A549 (cell line): ENCODE measurements around the gene HERC3. TPM values are rescaled to one million over a fixed set of nuclear protein-coding genes. Genes with fewer than 3 reads are reported as not detected.
A peak's percentile ranks its signal among the peaks of the same experiment; 100 is the strongest.

Experiments
- ATAC-seq, 2 experiments: fragments of 200-7000 bp in 1 of 2; fragments of >200 bp in 1 of 2; cut with Nextera tagmentation in 1 of 2; cut with Tn5 transposase in 1 of 2; 3 replicates each; pipeline versions ENCODE4 v1.8.0 to v1.9.1; 2018 to 2020; ENCODE audit warnings: mild to moderate bottlenecking in 1 of 2, moderate library complexity in 1 of 2
- CTCF ChIA-PET: fragments of 300-600 bp; sonication (Branson Sonifier 250); formaldehyde crosslinking; extraction: SDS; loops from one replicate; lab custom pipeline; 2021; ENCODE audit warnings: antibody characterized with exemption, inconsistent platforms; lab: Yijun Ruan, JAX
- POLR2A ChIA-PET: fragments of 350-600 bp; formaldehyde crosslinking; extraction: SDS; loops from one replicate; lab custom pipeline; 2021; ENCODE audit warnings: antibody characterized with exemption, inconsistent platforms; lab: Yijun Ruan, JAX
- DNase-seq, 2 experiments: peaks; one replicate each; pipeline versions ENCODE4 v3.0.0 to v3.0.0-alpha.2; 2011 to 2016; ENCODE audit warnings: low read depth in 1 of 2, low spot score in 1 of 2
- FAIRE-seq: peaks from 2 replicates; lab custom pipeline; 2011; peaks lifted over from hg19 to GRCh38; lab: Jason Lieb, UNC
- H3K27ac ChIP-seq, 2 experiments: fragments of >200 bp; sonication (Bioruptor Twin); formaldehyde crosslinking; 3 replicates each; pipeline ENCODE4 v1.5.1; 2016 to 2017
- H3K4me1 ChIP-seq: fragments of >200 bp; sonication (Bioruptor Twin); formaldehyde crosslinking; 3 replicates; pipeline ENCODE4 v1.6.1; 2016
- H3K4me2 ChIP-seq: fragments of >200 bp; sonication (Bioruptor Twin); formaldehyde crosslinking; 3 replicates; pipeline ENCODE4 v1.6.1; 2016
- H3K4me3 ChIP-seq: fragments of >200 bp; sonication (Bioruptor Twin); formaldehyde crosslinking; 3 replicates; pipeline ENCODE4 v1.5.1; 2016
- H3K9me3 ChIP-seq: fragments of >200 bp; sonication (Bioruptor Twin); formaldehyde crosslinking; 3 replicates; pipeline ENCODE4 v1.6.1; 2016
- CTCF ChIP-seq: fragments of >200 bp; sonication (Bioruptor Twin); formaldehyde crosslinking; IDR thresholded peaks from 3 replicates; pipeline ENCODE4 v1.5.1; 2016
- EHF ChIP-seq: fragments of 250-450 bp; sonication (Bioruptor Pico); IDR thresholded peaks from 2 replicates; pipeline ENCODE4 v1.5.0; 2020; ENCODE audit warnings: mild to moderate bottlenecking
- EP300 ChIP-seq, 2 experiments: fragments of >200 bp; sonication (Bioruptor Twin); formaldehyde crosslinking; IDR thresholded peaks; 2 replicates in 1 of 2; 3 replicates in 1 of 2; pipeline ENCODE4 v1.6.1; 2016 to 2017
- ESRRA ChIP-seq: fragments of 150-350 bp; IDR thresholded peaks from 2 replicates; pipeline ENCODE4 v1.6.1; 2014; ENCODE audit warnings: mild to moderate bottlenecking, low read length, borderline replicate concordance
- FOSL2 ChIP-seq, 2 experiments: fragments of 450-650 bp in 1 of 2; fragments of >200 bp in 1 of 2; sonication (Bioruptor Twin) in 1 of 2; formaldehyde crosslinking; IDR thresholded peaks; 2 replicates each; pipeline versions ENCODE4 v1.5.0 to v1.6.1; 2016 to 2020; ENCODE audit warnings: mild to moderate bottlenecking in 1 of 2, moderate library complexity in 1 of 2
- GATA3 ChIP-seq: IDR thresholded peaks from 2 replicates; pipeline ENCODE4 v1.6.1; 2012; ENCODE audit warnings: borderline replicate concordance
- MAX ChIP-seq: IDR thresholded peaks from 2 replicates; pipeline ENCODE4 v1.6.1; 2012
- RAD21 ChIP-seq, 2 experiments: fragments of >200 bp in 1 of 2; sonication (Bioruptor Twin) in 1 of 2; formaldehyde crosslinking in 1 of 2; IDR thresholded peaks in 1 of 2; conservative IDR thresholded peaks in 1 of 2; 2 replicates in 1 of 2; 3 replicates in 1 of 2; pipeline ENCODE4 v1.6.1; 2012 to 2018; ENCODE audit warnings: inconsistent platforms in 1 of 2
- REST ChIP-seq: fragments of 200-600 bp; sonication (generic); IDR thresholded peaks from 2 replicates; pipeline ENCODE4 v1.6.1; 2016; ENCODE audit warnings: antibody characterized with exemption, mild to moderate bottlenecking, moderate library complexity
- SMC3 ChIP-seq: fragments of >200 bp; sonication (Bioruptor Twin); formaldehyde crosslinking; IDR thresholded peaks from 3 replicates; pipeline ENCODE4 v1.6.1; 2018; ENCODE audit warnings: inconsistent platforms
- SREBF2 ChIP-seq: fragments of 450-650 bp; IDR thresholded peaks from 2 replicates; pipeline ENCODE4 v1.6.1; 2014; ENCODE audit warnings: mild to moderate bottlenecking, moderate library complexity
- TFCP2L1 ChIP-seq: fragments of 250-450 bp; sonication (Bioruptor Pico); IDR thresholded peaks from 2 replicates; pipeline ENCODE4 v1.5.0; 2021; ENCODE audit warnings: mild to moderate bottlenecking
- ZSCAN20 ChIP-seq: fragments of 250-450 bp; sonication (Bioruptor Pico); IDR thresholded peaks from 2 replicates; pipeline ENCODE4 v1.8.0; 2022; ENCODE audit warnings: mild to moderate bottlenecking, moderate library complexity
- whole genome bisulfite sequencing: methylation state at CpG from one replicate; pipeline ENCODE4 v1.1.6; 2017; ENCODE audit errors: missing lambda C conversion rate; 5-methylcytosine and 5-hydroxymethylcytosine counted together
- polyA plus RNA-seq, 4 experiments: library from polyadenylated mRNA; depleted of rRNA in 3 of 4; stranded (reverse); fragments of >200 nt; fragmentation: RNase III in 1 of 4; extraction: RNeasy Plus Mini Kit Qiagen cat#74134 plus additional on column Dnase treatment in 1 of 4; gene quantifications; 2 replicates in 3 of 4; 3 replicates in 1 of 4; pipeline ENCODE4 v1.2.3, GENCODE V29; 2011 to 2017

The HERC3 gene
- polyA plus RNA-seq, 2 of the 4 experiments (the other 2 are of a cell fraction), result 4.9 to 6.2 TPM

- no peak for TF ChIP-seq SREBF2
- TF ChIP-seq SMC3, result no peak
- TF ChIP-seq GATA3, result no peak
- TF ChIP-seq TFCP2L1 (CRISPR knock-in tag), result no peak
- TF ChIP-seq EHF (CRISPR knock-in tag), result no peak
- TF ChIP-seq EP300 (IDR thresholded peaks at IDR 0.05), result no peak
These were observed 68.4 kb downstream of the HERC3 start (continued) for GRCh38 chr4:88660446-88661294.

GRCh38 chr4:88661739-88662138 lies 69.5 kb downstream of the HERC3 start:
- no peaks in the 10 kb centered on the region for H3K9me3 ChIP-seq
- TF ChIP-seq MAX (no peak), REST (no peak), EHF (CRISPR knock-in tag) (no peak), ZSCAN20 (CRISPR knock-in tag) (no peak), FOSL2 (IDR thresholded peaks at IDR 0.05) (0 out of 2 replicates have a peak, but pooled peaks have one; percentile 12), FOSL2 (CRISPR knock-in tag; IDR thresholded peaks at IDR 0.05) (no peak)
- TF ChIP-seq, all 56 proteins: peak for 1
- ATAC-seq, result no peak
- Histone ChIP-seq H3K4me1 (peaks cover 45% of the 10 kb centered on the region), H3K27ac (peak overlapping the region; percentile 7 to 70; a peak in 3 of 6 replicates), H3K4me2 (peak overlapping the region; percentile 30), H3K4me3 (no peak overlapping the region)
- WGBS, result 59% methylated on average over 2 of the region's 2 CpGs
- POLR2A ChIA-PET, result no interaction called here
- CTCF ChIA-PET, result interaction anchor here (0.6 to 2.1 kb wide), 5 partner anchors 9 to 133 kb away, joined by 3 to 9 read pairs (median 3); no protein-coding TSS in a partner anchor
- peak in 1 of 2 experiments; percentile 10 for DNase-seq
- no peak for FAIRE-seq

- ChIA-PET CTCF (interaction anchor here (0.6 to 2.7 kb wide), 7 partner anchors 9 to 81 kb away, joined by 3 to 15 read pairs (median 3); no protein-coding TSS in a partner anchor), POLR2A (no interaction called here)
- no peak for FAIRE-seq
- Histone ChIP-seq H3K4me3 (no peak overlapping the region), H3K9me3 (no peaks in the 10 kb centered on the region), H3K4me2 (no peak overlapping the region), H3K4me1 (no peaks in the 10 kb centered on the region), H3K27ac (no peak overlapping the region)
- DNase-seq, result peak in 1 of 2 experiments; percentile 30
- 50% methylated on average over 5 of the region's 5 CpGs for WGBS
- peak in 1 of 2 experiments; percentile 85; a peak in 5 of 6 replicates for ATAC-seq
- TF ChIP-seq CTCF (peak; percentile 51), RAD21 (conservative IDR thresholded peaks at IDR 0.05 in 1 of 2, IDR thresholded peaks at IDR 0.05 in 1 of 2) (peak; percentile 30 to 46; a peak in 4 of 5 replicates), ESRRA (no peak)
- TF ChIP-seq, all 56 proteins: peak for 2
These were observed 80.7 kb downstream of the HERC3 start for GRCh38 chr4:88672987-88673386.
